Colon (tissue), 2 donors: ENCODE data around the gene STAP1.
"Not testable (repeated sequence)": the region's sequence is repeated elsewhere in the genome, so short reads cannot be mapped to it uniquely, and the experiment has no call there.

Experiments
- FAIRE-seq: peaks from 2 replicates; lab custom pipeline; 2012; peaks lifted over from hg19 to GRCh38; lab: Jason Lieb, UNC
- donor health status: control.
- donor health status: control.

Gene STAP1

DNA sequence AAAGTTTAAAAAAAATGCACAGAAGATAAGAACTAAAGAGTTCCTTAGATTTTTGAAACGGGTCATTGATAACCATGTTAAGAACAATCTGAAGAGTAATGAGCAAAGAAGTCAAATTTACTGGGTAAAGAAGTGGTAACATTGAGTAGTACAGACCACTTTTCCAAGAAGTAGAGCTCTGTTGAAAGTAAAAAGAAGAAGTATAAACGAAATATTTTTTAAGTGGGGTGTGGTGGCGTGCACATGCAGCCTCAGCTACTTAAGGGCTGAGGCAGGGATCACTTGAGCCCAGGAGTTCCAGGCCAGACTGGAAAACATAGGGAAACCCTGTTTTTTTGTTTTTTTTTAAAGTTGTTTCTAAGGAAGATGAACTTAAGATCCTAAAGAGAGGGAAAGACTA, 74.0 kb downstream of the STAP1 start:
- no peak for FAIRE-seq

DNA sequence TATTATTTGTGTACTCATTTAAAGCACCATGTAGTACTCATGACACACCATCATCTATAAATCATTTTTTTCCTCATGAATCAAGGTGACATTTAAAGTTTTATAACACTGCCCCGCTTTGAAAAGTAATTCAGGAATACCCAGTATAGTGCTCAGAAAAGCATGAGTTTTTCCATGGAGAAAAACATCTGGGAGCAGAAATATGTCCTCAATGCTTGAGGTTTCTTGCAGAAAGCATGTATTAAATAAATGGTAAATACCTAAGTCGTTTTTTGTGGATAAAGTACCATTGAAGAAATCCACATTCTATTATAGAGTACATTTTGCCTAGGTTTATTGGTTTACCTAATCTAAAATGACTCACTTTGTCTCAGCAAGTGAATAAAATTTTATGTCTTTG, 76.2 kb downstream of the STAP1 start:
- FAIRE-seq, result no peak

DNA sequence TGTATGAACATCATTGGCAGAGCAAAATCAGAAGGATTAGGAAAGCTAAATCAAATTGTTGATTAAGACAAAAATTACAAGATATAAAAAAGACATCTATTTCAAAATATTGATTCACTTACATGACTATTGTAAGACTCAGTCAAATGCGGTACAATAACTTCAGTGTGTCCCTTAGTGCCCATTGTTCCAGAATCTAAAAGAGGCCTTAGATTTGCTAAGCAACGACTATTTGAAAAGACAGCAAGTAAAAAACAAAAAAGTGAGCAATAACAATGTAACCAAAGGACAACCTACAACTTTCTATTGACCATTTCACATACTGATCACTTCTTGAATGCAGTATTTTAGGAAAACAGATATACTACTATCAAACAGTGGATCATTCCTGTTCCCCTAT, 76.8 kb downstream of the STAP1 start:
- no peak for FAIRE-seq

DNA sequence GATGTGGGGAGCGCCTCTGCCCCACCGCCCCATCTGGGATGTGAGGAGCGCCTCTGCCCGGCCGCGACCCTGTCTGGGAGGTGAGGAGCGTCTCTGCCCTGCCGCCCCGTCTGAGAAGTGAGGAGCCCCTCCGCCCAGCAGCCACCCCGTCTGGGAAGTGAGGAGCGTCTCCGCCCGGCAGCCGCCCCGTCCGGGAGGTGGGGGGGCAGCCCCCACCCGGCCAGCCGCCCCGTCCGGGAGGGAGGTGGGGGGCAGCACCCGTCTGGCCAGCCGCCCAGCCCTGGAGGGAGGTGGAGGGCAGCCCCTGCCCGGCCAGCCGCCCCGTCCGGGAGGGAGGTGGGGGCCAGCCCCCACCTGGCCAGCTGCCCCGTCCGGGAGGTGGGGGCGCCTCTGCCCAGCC, 78.5 kb downstream of the STAP1 start:
- not testable (repeated sequence) for FAIRE-seq

DNA sequence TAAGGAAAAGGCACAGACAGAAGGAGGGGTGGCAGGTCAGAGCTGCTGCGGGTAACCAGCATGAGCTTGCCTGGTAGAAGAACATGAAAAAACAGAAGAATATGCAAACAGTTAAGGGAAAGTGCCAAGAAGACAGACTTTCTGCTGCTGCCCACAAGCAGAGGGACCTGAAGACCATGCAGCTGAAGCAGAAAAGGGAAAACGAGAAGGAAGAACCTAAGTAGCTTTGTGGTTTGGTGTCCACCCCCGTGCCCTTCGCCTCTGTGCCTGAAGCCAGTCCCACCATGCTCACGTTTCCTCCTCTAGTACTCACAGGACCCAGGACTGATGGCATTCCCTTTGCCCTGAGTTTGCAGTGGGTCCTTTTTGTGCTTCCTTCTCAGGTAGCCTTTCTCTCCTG, 79.6 kb downstream of the STAP1 start:
- FAIRE-seq, result no peak

DNA sequence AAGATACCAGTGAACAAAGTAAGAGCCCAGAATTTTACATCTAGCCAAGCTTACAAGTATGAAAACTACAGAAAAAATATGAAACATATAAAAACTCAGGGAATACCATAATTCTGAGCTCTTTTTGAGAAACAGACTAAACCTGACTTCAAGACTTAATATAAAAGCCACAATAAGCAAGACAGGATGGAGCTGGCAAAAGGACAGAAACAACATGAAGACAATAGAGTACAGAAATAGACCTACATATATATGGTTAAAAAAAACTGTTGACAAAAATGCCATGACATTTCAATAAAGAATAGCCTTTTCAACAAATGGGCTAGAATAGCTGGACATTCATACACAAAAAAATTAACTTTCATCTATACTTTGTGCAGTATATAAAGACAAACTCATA, 93.0 kb downstream of the STAP1 start:
- FAIRE-seq, result no peak
